ENCODE measurements around the gene NEK1. TPM values are rescaled to one million over a fixed set of nuclear protein-coding genes. Genes with fewer than 3 reads are reported as not detected.

Gene NEK1
- total RNA-seq, 2 donors from 2014 or later, result 7.2 to 9.3 TPM

- no peak for DNase-seq (ENCODE audit: low spot score)
- H3K4me1 ChIP-seq, result no peaks in the 10 kb centered on the region
- H3K36me3 ChIP-seq, result no peaks in the 10 kb centered on the region
- H3K9me3 ChIP-seq, result peaks cover 0 to 7% of the 10 kb centered on the region in 2 donors
- no peak overlapping the region for H3K4me3 ChIP-seq
- no peaks in the 10 kb centered on the region for H3K27me3 ChIP-seq
- H3K27ac ChIP-seq, result no peak overlapping the region
- no peak for TF ChIP-seq CTCF (IDR thresholded peaks at IDR 0.05)
Measured at GRCh38 chr4:169361756-169362155, 250.6 kb downstream of the NEK1 start.

GRCh38 chr4:169359961-169360360, 252.4 kb downstream of the NEK1 start:
- DNase-seq (ENCODE audit: low spot score), result no peak
- no peaks in the 10 kb centered on the region for H3K27me3 ChIP-seq
- peaks cover 0 to 4% of the 10 kb centered on the region in 2 donors for H3K9me3 ChIP-seq
- H3K4me3 ChIP-seq, result no peak overlapping the region
- no peaks in the 10 kb centered on the region for H3K4me1 ChIP-seq
- H3K36me3 ChIP-seq, result no peaks in the 10 kb centered on the region
- no peak overlapping the region for H3K27ac ChIP-seq
- no peak for TF ChIP-seq CTCF (IDR thresholded peaks at IDR 0.05)

- Histone ChIP-seq H3K36me3 (no peaks in the 10 kb centered on the region), H3K9me3 (peaks cover 0 to 4% of the 10 kb centered on the region in 2 donors), H3K4me3 (no peak overlapping the region), H3K27ac (no peak overlapping the region), H3K4me1 (no peaks in the 10 kb centered on the region), H3K27me3 (no peaks in the 10 kb centered on the region)
- no peak for TF ChIP-seq CTCF (IDR thresholded peaks at IDR 0.05)
- no peak for DNase-seq (ENCODE audit: low spot score)
Measured at GRCh38 chr4:169352360-169352759, 260.0 kb downstream of the NEK1 start.

GRCh38 chr4:169351872-169352271, 260.5 kb downstream of the NEK1 start:
- DNase-seq (ENCODE audit: low spot score), result no peak
- no peaks in the 10 kb centered on the region for H3K27me3 ChIP-seq
- H3K4me3 ChIP-seq, result no peak overlapping the region
- H3K9me3 ChIP-seq, result peaks cover 0 to 4% of the 10 kb centered on the region in 2 donors
- H3K4me1 ChIP-seq, result no peaks in the 10 kb centered on the region
- no peaks in the 10 kb centered on the region for H3K36me3 ChIP-seq
- TF ChIP-seq CTCF (IDR thresholded peaks at IDR 0.05), result no peak
- no peak overlapping the region for H3K27ac ChIP-seq

GRCh38 chr4:169348541-169348940, 263.8 kb downstream of the NEK1 start:
- H3K27ac ChIP-seq, result no peak overlapping the region
- no peaks in the 10 kb centered on the region for H3K36me3 ChIP-seq
- no peak for DNase-seq (ENCODE audit: low spot score)
- H3K27me3 ChIP-seq, result no peaks in the 10 kb centered on the region
- no peaks in the 10 kb centered on the region for H3K9me3 ChIP-seq
- no peaks in the 10 kb centered on the region for H3K4me1 ChIP-seq
- H3K4me3 ChIP-seq, result no peak overlapping the region
- TF ChIP-seq CTCF (IDR thresholded peaks at IDR 0.05), result no peak

GRCh38 chr4:169346840-169347239, 265.5 kb downstream of the NEK1 start:
- no peak for TF ChIP-seq CTCF (IDR thresholded peaks at IDR 0.05)
- Histone ChIP-seq H3K9me3 (no peaks in the 10 kb centered on the region), H3K4me1 (no peaks in the 10 kb centered on the region), H3K4me3 (no peak overlapping the region), H3K27ac (no peak overlapping the region), H3K27me3 (no peaks in the 10 kb centered on the region), H3K36me3 (no peaks in the 10 kb centered on the region)
- DNase-seq (ENCODE audit: low spot score), result no peak
